Gastroesophageal sphincter (tissue), 4 donors: ENCODE data around the gene ZNF853. TPM values are rescaled to one million over a fixed set of nuclear protein-coding genes. Genes with fewer than 3 reads are reported as not detected.
"Not testable (repeated sequence)": the region's sequence is repeated elsewhere in the genome, so short reads cannot be mapped to it uniquely, and the experiment has no call there.

ENCODE experiments used
- ATAC-seq: fragments of 150-250 bp; one replicate; pipeline ENCODE4 v1.9.1; 2016; ENCODE audit warnings: mild to moderate bottlenecking, moderate library complexity
- H3K27ac ChIP-seq, 4 donors: fragments of 200-600 bp; sonication (generic) in 3 of 4; 1 replicate in 3 of 4; 2 replicates in 1 of 4; pipeline ENCODE4 v1.5.1; 2016 to 2019
- H3K27me3 ChIP-seq: fragments of 200-600 bp; sonication (generic); one replicate; pipeline ENCODE4 v1.5.1; 2019
- H3K36me3 ChIP-seq, 2 donors: fragments of 200-600 bp; sonication (generic); one replicate each; pipeline ENCODE4 v1.5.1; 2019; ENCODE audit warnings: control low read depth in 1 of 2
- H3K4me1 ChIP-seq, 3 donors: fragments of 200-600 bp; sonication (generic); 1 replicate in 2 of 3; 2 replicates in 1 of 3; pipeline ENCODE4 v1.5.1; 2016 to 2019; ENCODE audit warnings: control low read depth in 2 of 3
- H3K4me3 ChIP-seq, 2 donors: fragments of 200-600 bp; sonication (generic); one replicate each; pipeline ENCODE4 v1.5.1; 2019; ENCODE audit warnings: mild to moderate bottlenecking in 1 of 2, moderate library complexity in 1 of 2
- H3K9me3 ChIP-seq, 3 donors: fragments of 200-600 bp; sonication (generic); one replicate each; pipeline ENCODE4 v1.5.1; 2017 to 2019; ENCODE audit warnings: control low read depth in 2 of 3
- CTCF ChIP-seq, 4 experiments: fragments of 200-600 bp in 2 of 4; fragments of 450-650 bp in 2 of 4; sonication (generic) in 1 of 4; IDR thresholded peaks; one replicate each; pipeline ENCODE4 v1.5.1; 2017 to 2019; ENCODE audit warnings: antibody characterized with exemption in 4 of 4, mild to moderate bottlenecking in 2 of 4, moderate library complexity in 2 of 4
- EP300 ChIP-seq: sonication (generic); formaldehyde crosslinking; IDR thresholded peaks from one replicate; pipeline ENCODE4 v1.6.1; 2017; ENCODE audit warnings: antibody characterized with exemption, mild to moderate bottlenecking
- POLR2A ChIP-seq, 2 donors: fragments of 450-650 bp; IDR thresholded peaks; one replicate each; pipeline ENCODE4 v1.6.1; 2017; ENCODE audit warnings: antibody characterized with exemption in 2 of 2, mild to moderate bottlenecking in 2 of 2, moderate library complexity in 1 of 2
- POLR2AphosphoS5 ChIP-seq: sonication (generic); formaldehyde crosslinking; IDR thresholded peaks from one replicate; pipeline ENCODE4 v1.6.1; 2017; ENCODE audit warnings: antibody characterized with exemption
- WGBS, 2 donors: methylation state at CpG; one replicate each; pipeline ENCODE4 v1.1.5; 2018; ENCODE audit warnings: low coverage in 1 of 2; 5-methylcytosine and 5-hydroxymethylcytosine counted together
- total RNA-seq, 4 donors: library from RNA; depleted of rRNA; stranded (reverse); fragments of >200 nt; gene quantifications; one replicate each; pipeline ENCODE4 v1.1.0, GENCODE V29; 2016

ZNF853 gene
- total RNA-seq, 4 donors from 2014 or later: 12.9 to 32.3 (median 19.4) TPM

GRCh38 chr7:6578114-6579084 lies 37.0 kb upstream of the ZNF853 start:
- ATAC-seq: no peak
- no peaks in the 10 kb centered on the region for H3K27me3 ChIP-seq
- H3K36me3 ChIP-seq: peaks cover 0 to 46% of the 10 kb centered on the region in 2 donors
- H3K27ac ChIP-seq: peak overlapping the region; percentile 93 to 99 (median 94)
- peak overlapping the region; percentile 79 to 82 for H3K4me3 ChIP-seq
- WGBS, 2 donors: 86 to 90% methylated on average over 6 to 11 of the region's 18 CpGs
- H3K4me1 ChIP-seq: peaks cover 0 to 17% (median 5%) of the 10 kb centered on the region in 3 donors
- TF ChIP-seq POLR2A (IDR thresholded peaks at IDR 0.05) (no peak), EP300 (no peak), POLR2AphosphoS5 (no peak), CTCF (IDR thresholded peaks at IDR 0.05) (no peak)
- no peaks in the 10 kb centered on the region for H3K9me3 ChIP-seq

GRCh38 chr7:6579446-6579845 lies 36.0 kb upstream of the ZNF853 start:
- TF ChIP-seq POLR2A (IDR thresholded peaks at IDR 0.05): no peak
- no peak for TF ChIP-seq POLR2AphosphoS5
- TF ChIP-seq CTCF (IDR thresholded peaks at IDR 0.05): no peak
- TF ChIP-seq EP300: no peak
- 62% methylated on average over 4 of the region's 4 CpGs; no CpG with 5 or more reads in 1 of the 2 donors for WGBS, 2 donors
- Histone ChIP-seq H3K27me3 (no peaks in the 10 kb centered on the region), H3K27ac (no peak overlapping the region), H3K4me1 (peaks cover 0 to 17% (median 5%) of the 10 kb centered on the region in 3 donors), H3K9me3 (no peaks in the 10 kb centered on the region), H3K36me3 (peaks cover 0 to 56% of the 10 kb centered on the region in 2 donors), H3K4me3 (no peak overlapping the region)
- ATAC-seq: no peak

GRCh38 chr7:6585746-6586432 lies 29.5 kb upstream of the ZNF853 start:
- peaks cover 0 to 84% of the 10 kb centered on the region in 2 donors for H3K36me3 ChIP-seq
- 88 to 90% methylated on average over 7 of the region's 8 CpGs for WGBS, 2 donors
- not testable (repeated sequence) for ATAC-seq, H3K27me3 ChIP-seq, H3K4me3 ChIP-seq, H3K9me3 ChIP-seq, H3K27ac ChIP-seq
- H3K4me1 ChIP-seq: peaks cover 0 to 12% (median 8%) of the 10 kb centered on the region in 3 donors

- WGBS, 2 donors: 68 to 86% methylated on average over 3 to 7 of the region's 9 CpGs
- Histone ChIP-seq H3K4me3 (no peak overlapping the region), H3K36me3 (peaks cover 0 to 79% of the 10 kb centered on the region in 2 donors), H3K27ac (no peak overlapping the region), H3K9me3 (no peaks in the 10 kb centered on the region), H3K27me3 (no peaks in the 10 kb centered on the region), H3K4me1 (peaks cover 0 to 24% (median 18%) of the 10 kb centered on the region in 3 donors)
- no peak for TF ChIP-seq POLR2A (IDR thresholded peaks at IDR 0.05)
- TF ChIP-seq EP300: no peak
- TF ChIP-seq POLR2AphosphoS5: no peak
- no peak for TF ChIP-seq CTCF (IDR thresholded peaks at IDR 0.05)
- no peak for ATAC-seq
Measured at GRCh38 chr7:6588566-6588965, 26.8 kb upstream of the ZNF853 start.

- no peak for ATAC-seq
- 94 to 100% methylated on average over 2 to 4 of the region's 22 CpGs for WGBS, 2 donors
- H3K27ac ChIP-seq: peak overlapping the region in 3 of 4 donors; percentile 91 to 93 (median 92)
- H3K4me1 ChIP-seq: peaks cover 0 to 24% (median 18%) of the 10 kb centered on the region in 3 donors
- H3K4me3 ChIP-seq: peak overlapping the region in 1 of 2 donors; percentile 91
- H3K9me3 ChIP-seq: no peaks in the 10 kb centered on the region
- H3K27me3 ChIP-seq: no peaks in the 10 kb centered on the region
- TF ChIP-seq CTCF (IDR thresholded peaks at IDR 0.05) (no peak), POLR2AphosphoS5 (no peak), EP300 (no peak), POLR2A (IDR thresholded peaks at IDR 0.05) (no peak)
- H3K36me3 ChIP-seq: peaks cover 0 to 79% of the 10 kb centered on the region in 2 donors
Measured at GRCh38 chr7:6589151-6589828, 26.1 kb upstream of the ZNF853 start.
